ENCODE data around the gene MYO3B.

Gene MYO3B

GRCh38 chr2:170161516-170162270 lies 16.3 kb upstream of the MYO3B start:
- no peak for DNase-seq

- no peak for DNase-seq
Observed at GRCh38 chr2:170162271-170162632, 15.7 kb upstream of the MYO3B start.

GRCh38 chr2:170163411-170164065 lies 14.4 kb upstream of the MYO3B start:
- no peak for DNase-seq

GRCh38 chr2:170165129-170165528 lies 12.8 kb upstream of the MYO3B start:
- DNase-seq, result no peak

- no peak for DNase-seq
Observed at GRCh38 chr2:170166735-170167134, 11.2 kb upstream of the MYO3B start.

DNA sequence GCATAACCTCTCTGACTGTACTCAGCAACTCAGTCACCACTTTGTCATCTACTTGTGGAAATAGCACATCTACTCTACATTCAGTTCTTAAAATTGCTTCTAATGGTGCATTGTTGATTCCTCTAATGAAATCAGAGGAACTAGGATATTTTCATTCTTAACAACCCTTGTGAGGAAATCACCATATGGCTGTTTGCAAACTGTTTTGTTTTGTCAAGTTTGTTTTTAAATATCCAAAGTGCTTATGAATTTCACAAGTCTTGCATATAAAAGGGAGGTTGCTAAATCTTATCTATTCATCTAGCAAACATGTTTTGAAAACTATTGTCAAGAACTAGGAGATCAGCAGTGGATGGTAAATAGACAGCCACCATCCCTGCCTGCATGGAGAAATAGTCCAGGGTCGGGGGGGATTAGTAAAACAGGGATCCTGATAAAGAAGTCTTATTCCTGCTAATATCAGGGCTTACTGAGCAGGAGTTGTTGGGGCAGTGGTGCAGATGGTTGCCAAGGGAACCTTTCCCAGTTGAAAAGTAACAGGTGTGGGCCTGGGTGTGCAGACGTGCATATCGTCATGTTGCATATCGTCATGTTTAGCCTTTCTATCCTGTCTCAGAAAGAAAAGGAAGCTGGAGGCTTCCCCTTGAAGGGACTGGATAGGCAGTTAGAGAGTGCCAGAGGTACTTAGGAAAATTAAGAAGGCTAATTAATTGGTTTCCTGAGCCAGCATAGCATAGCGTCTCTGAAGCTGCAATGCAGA lies 7.5 kb upstream of the MYO3B start:
- no peak for DNase-seq

DNA sequence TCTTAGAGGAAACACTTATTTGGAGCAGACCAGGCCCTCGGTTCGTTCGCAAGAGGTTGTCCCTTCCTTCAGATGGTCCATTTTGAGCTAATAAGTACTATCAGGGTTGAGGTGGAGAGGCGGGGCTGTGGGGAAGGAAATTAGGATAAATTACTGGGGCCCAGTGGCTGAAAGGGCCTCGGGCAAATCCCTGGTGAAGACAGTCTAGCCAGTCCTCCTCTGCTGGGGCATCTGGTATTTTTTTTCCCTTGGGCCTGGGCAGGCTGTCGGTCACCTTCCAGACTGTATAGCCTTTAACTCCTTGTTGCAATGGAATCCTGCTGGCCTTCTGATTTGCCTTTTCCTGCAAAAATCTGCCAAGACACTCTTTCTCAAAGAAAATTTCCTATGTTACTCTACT lies 1.7 kb upstream of the MYO3B start:
- DNase-seq, result no peak

DNA sequence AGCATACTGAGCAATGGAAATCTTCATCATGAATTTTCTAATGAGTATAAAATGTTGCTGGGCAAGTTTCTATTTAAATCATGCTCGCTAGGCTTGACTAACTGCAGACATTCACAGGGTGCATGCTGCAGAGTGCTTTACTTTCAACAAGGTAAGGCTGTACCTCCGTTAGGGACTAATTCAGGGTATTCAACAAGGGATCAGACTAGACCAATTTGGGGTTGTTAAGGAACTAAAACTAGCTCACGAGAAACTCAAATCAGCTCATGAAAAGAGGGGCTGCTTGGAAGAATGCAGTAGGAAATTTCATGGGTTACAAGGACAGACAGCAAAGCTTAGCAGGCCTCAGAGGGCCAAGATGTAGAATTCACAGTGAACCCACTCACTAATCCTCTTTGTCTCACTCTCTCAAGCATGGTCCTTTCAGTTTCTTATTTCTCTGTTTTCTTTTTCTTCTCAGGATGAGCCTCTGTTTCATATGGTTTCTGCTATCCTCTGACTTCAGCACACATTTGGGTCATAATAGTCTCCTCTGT lies 2.2 kb downstream of the MYO3B start:
- DNase-seq, result no peak

DNA sequence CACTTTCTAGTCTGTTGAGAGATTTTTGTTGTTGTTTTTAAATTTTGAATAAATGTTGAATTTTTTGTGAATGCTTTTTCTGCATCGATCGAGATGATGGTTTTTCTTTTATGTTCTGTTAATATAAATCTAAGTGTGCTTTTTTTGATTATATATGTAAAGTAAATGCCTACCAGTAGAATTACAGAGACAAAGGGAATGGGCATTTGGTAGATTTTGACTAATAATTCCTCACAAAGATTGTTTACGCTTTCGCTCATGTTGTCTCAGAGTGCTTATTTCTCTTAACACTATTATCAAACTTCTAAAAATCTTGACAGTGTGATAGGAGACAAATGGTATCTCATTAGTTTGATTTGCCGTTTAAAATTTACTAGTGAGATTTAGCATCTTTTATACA lies 3.7 kb downstream of the MYO3B start:
- no peak for DNase-seq

DNA sequence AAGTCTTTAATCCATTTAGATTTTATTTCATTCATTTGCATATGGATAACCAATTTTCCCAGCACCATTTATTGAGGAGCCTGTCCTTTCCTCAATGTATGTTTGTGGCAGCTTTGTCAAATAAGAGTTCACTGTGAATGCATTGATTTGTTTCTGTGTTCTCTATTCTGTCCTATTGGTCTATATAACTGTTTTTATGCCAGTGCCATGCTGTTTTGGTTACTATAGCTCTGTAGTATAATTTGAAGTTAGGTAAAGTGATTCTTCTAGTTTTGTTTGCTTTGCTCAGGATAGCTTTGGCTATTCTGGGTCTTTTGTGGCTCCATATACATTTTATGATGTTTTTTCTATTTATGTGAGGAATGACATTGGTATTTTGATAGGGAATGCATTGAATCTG lies 7.4 kb downstream of the MYO3B start:
- DNase-seq, result no peak

DNA sequence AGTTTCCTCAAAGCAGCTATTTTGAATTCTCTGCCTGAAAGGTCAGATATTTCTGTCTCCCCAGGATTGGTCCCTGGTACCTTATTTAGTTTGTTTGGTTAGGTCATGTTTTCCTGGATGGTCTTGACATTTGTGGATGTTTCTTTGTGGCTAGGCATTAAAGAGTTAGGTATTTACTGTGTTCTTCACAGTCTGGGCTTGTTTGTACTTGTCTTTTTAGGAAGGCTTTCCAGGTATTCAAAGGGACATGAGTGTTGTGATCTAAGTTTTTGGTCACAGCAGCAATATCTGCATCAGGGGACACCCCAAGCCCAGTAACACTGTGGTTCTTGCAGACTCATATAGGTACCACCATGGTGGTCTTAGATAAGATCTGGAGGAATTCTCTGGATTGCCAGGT lies 11.8 kb downstream of the MYO3B start:
- DNase-seq, result no peak

DNA sequence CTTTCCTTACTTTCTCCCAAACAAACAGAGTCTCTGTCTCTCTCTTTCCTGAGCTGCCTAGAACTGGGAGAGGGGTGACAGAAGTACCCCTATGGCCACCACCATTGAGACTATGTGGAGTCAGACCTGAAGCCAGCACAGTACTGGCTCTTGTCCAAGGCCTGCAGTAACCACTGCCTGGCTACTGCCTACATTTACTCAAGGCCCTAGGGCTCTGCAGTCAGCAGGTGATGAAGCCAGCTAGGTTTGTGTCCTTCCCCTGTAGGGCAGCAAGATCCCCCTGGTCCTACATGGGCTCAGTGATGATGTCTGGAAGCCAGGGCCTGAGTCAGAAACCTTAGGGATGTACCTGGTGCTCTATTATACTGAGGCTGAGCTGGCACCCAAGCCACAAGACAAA lies 12.2 kb downstream of the MYO3B start:
- DNase-seq, result no peak

DNA sequence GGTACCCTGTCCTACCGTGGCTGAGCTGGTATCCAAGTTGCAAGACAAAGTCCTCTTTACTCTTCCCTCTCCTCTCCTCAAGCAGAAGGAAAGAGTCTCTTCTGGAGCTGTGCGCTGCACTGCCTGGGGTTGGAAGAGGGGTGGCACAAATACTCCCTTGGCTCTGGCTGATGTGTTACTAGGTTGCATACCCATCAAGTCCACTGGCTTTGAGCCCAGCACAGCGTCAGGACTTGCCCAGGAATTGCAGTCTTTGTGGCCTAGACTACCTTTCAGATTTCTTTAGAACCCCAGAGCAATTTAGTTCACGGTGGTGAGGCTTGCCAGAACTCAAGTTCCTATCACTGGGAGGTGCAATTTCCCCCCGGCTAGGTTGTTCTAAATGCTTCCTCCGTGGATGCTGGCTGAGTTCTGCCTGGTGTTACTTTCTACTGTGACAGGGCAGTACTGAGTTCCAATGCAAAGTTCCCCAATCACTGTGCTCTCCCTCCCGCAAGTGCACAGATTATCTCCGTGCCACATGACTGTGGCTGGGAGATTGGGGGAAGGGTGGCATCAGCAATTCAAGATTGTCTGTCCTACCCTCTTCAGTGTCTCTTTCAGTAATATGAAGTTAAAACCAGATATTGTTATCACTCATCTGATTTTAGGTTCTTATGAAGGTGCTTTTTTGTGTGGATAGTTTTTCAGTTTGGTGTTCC lies 13.4 kb downstream of the MYO3B start:
- no peak for DNase-seq

GRCh38 chr2:170196963-170197362 lies 19.0 kb downstream of the MYO3B start:
- no peak for DNase-seq

DNA sequence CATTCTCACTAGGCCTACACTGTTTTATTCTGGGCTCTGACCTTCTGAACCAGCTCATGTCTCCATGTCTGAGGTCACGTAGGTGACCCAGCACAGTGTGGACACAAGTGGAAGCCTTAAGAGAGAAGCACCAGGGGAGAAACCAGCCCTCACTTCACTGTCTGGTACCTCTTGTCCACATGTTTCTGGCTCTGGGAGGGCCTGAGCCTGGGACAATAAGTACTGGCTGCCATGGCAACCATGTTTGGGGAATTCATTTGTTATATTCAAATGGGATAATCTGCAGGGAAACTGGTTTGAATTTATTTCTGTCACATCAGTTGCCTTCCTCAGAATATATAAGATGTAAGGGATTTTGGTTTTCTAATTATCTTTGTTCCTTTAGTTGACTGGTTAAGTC lies 23.3 kb downstream of the MYO3B start:
- no peak for DNase-seq

DNA sequence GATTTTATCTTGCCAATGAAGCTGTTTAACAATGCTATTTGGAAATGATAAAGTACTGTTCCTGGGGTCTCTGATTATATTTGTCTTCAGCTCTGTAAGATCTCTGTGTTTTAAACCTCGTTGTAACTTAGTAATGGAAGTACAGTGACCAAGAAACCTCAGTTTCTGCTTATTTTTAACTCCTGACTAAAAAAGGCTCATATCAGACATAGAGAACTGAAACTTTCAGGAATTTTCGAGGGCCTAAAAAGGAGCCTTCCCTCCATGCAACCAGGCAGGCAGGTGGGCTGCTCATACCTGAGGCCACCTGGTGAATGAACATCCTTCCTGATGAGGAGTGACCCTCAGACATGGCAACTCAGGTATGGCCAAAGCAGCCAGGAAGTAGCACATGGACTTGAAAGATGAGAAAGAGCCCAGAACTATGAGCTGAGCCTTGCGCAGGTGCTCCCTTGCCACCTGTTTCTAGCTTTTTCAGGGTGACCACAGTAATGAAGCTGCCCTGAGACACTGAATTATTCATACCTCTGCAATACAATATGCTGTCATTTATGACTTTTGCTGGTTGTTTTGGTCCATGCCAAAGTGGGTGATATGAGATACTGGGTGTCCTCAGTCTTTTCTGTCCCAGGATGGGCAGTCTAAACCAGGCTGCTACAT lies 23.9 kb downstream of the MYO3B start:
- no peak for DNase-seq

GRCh38 chr2:170202437-170202836 lies 24.5 kb downstream of the MYO3B start:
- DNase-seq, result no peak

DNA sequence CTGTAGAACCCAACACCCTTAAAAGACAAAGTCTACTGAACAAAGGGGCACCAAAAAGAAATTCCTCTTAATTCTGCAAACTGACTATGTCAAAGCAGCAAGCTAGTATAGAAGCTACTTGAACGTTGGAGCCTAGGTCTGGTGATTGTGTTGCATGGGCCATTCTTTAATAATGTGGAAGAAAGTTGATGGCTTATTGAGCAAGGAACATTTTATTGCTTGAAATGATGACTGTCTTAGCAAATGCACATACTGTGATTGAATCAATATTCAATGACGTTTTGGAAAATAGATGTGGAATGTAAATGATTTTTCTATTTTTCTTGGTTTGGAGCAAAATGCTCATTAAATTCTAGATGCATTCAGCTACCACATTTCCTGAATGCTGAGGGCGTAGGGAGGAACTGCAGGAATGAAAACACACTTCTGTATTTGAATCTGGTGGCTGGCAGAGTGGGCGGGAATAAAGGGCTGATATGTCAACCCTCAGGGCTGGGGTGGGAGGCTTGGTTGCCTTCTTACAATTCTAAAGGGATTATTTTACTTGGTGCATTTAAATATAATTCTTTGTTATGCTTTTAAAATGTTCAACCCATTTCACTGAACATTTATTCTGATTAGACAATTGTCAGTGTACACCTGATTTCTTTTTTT lies 26.5 kb downstream of the MYO3B start:
- DNase-seq, result no peak

- no peak for DNase-seq
Observed at GRCh38 chr2:170206246-170206645, 28.3 kb downstream of the MYO3B start.

DNA sequence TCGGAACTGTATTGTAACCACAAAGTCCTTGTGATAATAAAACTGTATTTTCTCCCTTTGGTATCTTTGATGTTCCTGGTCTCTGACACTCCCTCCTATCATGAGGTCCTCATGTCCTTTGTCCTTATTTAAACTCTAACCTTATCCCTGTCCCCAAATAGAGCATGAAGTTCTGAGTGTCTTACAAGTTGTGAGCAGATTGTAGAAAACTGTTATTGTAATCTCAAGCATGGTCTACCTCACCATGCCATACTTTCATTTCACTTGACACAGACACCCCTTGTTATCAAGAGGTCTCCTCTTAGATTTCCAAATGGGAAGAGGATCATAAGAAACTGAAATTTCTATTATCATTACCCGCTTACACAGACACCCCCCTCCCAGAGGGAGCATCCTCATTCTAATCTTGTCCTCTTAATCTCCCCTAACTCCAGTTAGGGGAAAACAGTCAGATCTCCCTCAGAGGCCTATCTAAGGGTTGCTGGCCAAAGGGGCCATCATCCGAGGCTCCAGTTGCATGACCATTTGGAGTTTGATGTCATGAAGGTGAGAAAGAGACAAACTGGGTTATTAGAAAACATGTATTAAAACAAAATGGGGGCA lies 29.0 kb downstream of the MYO3B start:
- DNase-seq, result no peak

- no peak for DNase-seq
Observed at GRCh38 chr2:170207901-170208300, 30.0 kb downstream of the MYO3B start.

- DNase-seq, result no peak
Observed at GRCh38 chr2:170208967-170209366, 31.0 kb downstream of the MYO3B start.

Measured in NCI-H187 (cell line).